Islet of Langerhans (tissue), 1 donor: ENCODE measurements around the gene MMP11.

ENCODE experiments used
- FAIRE-seq: peaks from one replicate; lab custom pipeline; 2011; peaks lifted over from hg19 to GRCh38; lab: Jason Lieb, UNC

The MMP11 gene

DNA sequence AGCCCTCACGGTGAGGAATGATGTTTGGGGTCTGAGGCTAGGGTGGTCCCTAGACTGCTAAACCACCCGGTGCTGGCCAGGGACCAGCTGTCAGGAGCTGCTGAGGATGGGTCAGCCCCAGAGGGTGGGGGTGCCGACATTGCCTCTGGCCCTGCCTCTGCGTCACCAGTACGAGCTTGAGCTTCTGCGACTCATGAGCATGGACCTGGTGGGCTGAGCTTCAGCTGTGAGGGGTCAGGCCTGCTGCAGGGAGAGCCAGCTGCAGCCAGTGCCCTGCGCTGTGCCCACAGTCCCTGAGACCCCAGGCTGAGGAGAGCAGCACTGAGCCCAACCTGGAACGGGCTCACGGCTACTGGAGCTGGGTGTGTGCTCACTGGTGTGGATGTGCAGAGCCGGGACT lies 59.1 kb downstream of the MMP11 start:
- no peak for FAIRE-seq

DNA sequence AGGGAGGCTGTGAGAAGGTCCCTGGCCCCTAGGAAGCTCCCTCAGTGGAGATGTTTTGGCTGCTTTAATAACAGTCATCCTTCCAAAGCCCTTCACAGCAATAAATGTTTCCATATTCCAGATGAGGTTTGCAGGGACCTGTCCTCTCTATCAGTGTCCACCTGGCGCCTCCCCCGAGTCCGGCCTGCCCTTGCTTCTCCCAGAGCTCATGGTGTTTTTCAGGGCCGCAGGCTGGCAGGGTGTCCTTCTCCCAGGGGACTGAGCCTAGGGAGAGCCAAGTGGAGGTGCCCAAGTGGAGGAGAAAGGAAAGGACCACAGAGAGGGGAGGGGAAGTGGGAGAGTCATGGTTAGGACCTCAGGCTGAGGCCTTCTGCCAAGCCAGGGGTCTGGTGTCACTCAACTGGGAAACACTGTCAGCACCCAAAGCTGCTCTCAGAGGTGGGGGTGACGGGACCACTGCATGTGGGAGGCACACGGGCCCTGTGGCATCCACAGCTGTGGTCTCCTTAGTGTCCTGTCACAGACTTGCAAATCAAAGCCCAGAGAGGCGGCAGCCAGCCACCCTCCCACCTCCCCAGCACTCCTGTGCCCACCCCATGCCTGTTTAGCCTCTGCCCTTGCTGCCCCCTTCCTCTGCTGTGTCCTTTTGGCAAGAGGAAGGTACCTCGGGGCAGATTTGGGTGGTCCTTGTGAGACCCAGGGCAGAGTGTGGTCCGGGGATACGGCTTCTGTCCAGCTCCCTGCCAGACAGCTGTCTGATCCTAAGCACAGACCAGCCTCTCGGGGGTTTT lies 59.8 kb downstream of the MMP11 start:
- no peak for FAIRE-seq

DNA sequence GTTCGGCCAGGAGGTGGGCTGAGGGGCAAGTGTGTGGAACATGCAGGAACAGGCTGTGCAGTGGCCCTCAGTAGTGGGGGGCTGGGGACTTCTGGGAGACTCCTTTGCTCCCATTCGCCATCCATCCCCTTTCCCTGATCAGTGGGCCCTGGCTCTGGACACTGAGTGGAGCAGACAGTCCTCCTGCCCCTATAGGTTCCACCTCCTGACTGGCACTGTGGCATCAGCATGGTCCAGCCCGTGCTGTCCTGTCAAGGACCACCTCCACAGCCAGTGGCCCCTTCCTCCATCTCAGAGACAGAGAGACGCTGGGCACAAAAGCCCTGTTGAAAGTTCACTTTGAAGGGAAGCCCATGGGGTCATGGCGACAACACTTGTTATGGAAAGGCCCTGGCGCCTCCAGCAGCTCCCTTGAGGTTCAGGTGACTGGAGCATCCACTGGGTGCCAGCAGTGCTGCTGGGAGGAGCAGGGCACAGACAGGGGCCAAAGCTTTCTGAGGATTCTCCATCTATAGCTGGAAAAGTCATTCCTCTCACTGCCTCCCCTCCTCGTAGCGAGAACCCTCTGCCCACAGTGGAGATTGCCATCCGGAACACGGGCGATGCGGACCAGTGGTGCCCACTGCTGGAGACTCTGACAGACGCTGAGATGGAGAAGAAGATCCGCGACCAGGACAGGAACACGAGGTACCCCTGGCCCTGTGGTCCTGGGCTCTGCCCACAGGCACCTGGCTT lies 60.5 kb downstream of the MMP11 start:
- FAIRE-seq = no peak
